Cardiac muscle cell (in vitro differentiated cells and primary cell): Measurements from ENCODE around the gene ALKBH3. TPM values are rescaled to one million over a fixed set of nuclear protein-coding genes. Genes with fewer than 3 reads are reported as not detected.

Source experiments
- DNase-seq, 2 donors: peaks; one replicate each; pipeline versions ENCODE4 v3.0.0 to v3.0.0-alpha.2; 2010 to 2017; ENCODE audit warnings: low read depth in 1 of 2, low spot score in 1 of 2
- H3K27ac ChIP-seq: fragments of 200-600 bp; sonication (generic); 2 replicates; pipeline ENCODE4 v1.5.1; 2016
- H3K27me3 ChIP-seq: fragments of 200-600 bp; sonication (generic); 2 replicates; pipeline ENCODE4 v1.6.0; 2016; ENCODE audit warnings: control low read depth
- H3K36me3 ChIP-seq: fragments of 200-600 bp; sonication (generic); 2 replicates; pipeline ENCODE4 v1.5.1; 2016; ENCODE audit warnings: control low read depth
- H3K4me1 ChIP-seq: fragments of 200-600 bp; sonication (generic); 2 replicates; pipeline ENCODE4 v1.8.1; 2017; ENCODE audit warnings: low read depth, mild to moderate bottlenecking, mixed run types
- H3K4me3 ChIP-seq: fragments of 200-600 bp; sonication (generic); 2 replicates; pipeline ENCODE4 v1.5.1; 2016; ENCODE audit warnings: mild to moderate bottlenecking
- H3K9me3 ChIP-seq: fragments of 200-600 bp; sonication (generic); 2 replicates; pipeline ENCODE4 v1.5.1; 2017; ENCODE audit warnings: low read depth, mild to moderate bottlenecking, control low read depth
- CTCF ChIP-seq: IDR thresholded peaks from 2 replicates; pipeline ENCODE4 v1.5.1; 2012; ENCODE audit warnings: low read depth, mild to moderate bottlenecking, low read length
- polyA plus RNA-seq: library from polyadenylated mRNA; unstranded; fragments of >200 nt; fragmentation: Nextera tagmentation; extraction: Ambion mirVana; gene quantifications from 2 replicates; pipeline ENCODE4 v1.2.1, GENCODE V29; 2016
- total RNA-seq: library from RNA; depleted of rRNA; stranded (reverse); fragments of >200 nt; gene quantifications from 2 replicates; pipeline ENCODE4 v1.2.3, GENCODE V29; 2016

The ALKBH3 gene
- total and polyA plus RNA-seq, 2 experiments from 2014 or later, result 25.0 to 26.4 TPM

DNA sequence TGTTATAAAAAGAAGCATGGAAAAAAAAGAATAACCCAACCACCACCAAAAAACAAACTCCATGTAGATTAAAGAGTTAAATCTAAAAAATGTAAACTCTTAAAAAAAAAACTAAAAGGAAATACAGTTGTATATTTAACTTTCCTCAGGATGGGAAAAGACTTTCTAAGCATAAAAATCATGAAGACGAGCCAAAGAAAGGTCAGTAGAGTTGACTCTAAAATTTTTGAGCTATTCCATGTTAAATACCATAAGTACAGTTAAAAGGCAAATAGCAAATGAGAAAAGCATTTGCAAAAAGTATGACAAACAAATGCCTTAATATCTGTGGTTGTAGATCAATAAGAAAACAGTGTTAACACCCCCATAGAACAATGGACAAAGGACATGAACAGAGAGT, 33.8 kb downstream of the ALKBH3 start:
- H3K27ac ChIP-seq, result no peak overlapping the region
- DNase-seq, result no peak
- no peaks in the 10 kb centered on the region for H3K4me1 ChIP-seq
- H3K9me3 ChIP-seq, result no peaks in the 10 kb centered on the region
- TF ChIP-seq CTCF, result no peak
- peaks cover 4% of the 10 kb centered on the region for H3K36me3 ChIP-seq
- H3K27me3 ChIP-seq, result no peaks in the 10 kb centered on the region
- no peak overlapping the region for H3K4me3 ChIP-seq

DNA sequence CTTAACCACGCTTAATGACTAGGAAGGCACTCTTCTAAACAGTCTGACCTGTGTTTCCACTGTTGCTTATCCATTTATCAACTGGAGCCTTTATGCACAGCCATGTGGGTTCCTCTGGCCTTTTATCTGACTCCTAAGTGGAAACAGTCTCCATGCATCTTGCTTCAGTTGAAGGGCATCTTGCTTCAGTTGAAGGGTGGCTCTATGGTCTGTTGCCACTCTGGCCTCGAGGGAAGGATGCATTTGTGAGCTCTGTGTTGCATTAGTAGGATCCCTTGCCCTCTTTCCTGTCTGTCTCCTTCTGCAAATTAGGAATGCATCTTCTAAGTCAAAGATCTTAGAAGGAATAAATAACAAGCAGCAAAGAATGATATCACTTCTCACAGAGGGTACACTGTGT, 36.0 kb downstream of the ALKBH3 start:
- peak in 1 of 2 donors; percentile 37 for DNase-seq
- Histone ChIP-seq H3K27ac (no peak overlapping the region), H3K27me3 (no peaks in the 10 kb centered on the region)

DNA sequence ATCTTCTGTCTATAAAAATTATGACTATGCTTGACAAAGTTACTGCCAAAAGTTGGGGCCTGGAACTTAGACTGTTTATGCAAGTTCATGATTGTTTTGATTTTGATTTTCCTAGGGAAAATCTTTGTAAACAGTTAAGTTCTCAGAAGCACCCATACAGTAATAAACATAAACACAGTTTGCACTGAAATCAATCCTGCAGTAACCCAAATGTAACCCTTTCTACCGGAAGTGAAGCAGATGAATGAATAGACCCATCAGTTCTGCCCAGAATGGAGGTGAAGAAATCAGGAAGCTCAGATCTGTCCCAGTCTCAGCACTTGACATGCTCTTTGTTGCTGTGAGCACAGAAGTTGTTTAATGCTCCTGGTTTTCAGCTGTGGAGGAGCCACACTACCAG, 37.2 kb downstream of the ALKBH3 start:
- Histone ChIP-seq H3K27me3 (no peaks in the 10 kb centered on the region), H3K4me3 (no peak overlapping the region), H3K27ac (no peak overlapping the region), H3K9me3 (no peaks in the 10 kb centered on the region), H3K36me3 (peaks cover 7% of the 10 kb centered on the region), H3K4me1 (no peaks in the 10 kb centered on the region)
- DNase-seq, result no peak
- no peak for TF ChIP-seq CTCF

More for the DNA sequence above, 36.0 kb downstream of the ALKBH3 start:
- Histone ChIP-seq H3K9me3 (no peaks in the 10 kb centered on the region), H3K4me1 (no peaks in the 10 kb centered on the region), H3K4me3 (no peak overlapping the region), H3K36me3 (peaks cover 7% of the 10 kb centered on the region)
- TF ChIP-seq CTCF, result no peak

DNA sequence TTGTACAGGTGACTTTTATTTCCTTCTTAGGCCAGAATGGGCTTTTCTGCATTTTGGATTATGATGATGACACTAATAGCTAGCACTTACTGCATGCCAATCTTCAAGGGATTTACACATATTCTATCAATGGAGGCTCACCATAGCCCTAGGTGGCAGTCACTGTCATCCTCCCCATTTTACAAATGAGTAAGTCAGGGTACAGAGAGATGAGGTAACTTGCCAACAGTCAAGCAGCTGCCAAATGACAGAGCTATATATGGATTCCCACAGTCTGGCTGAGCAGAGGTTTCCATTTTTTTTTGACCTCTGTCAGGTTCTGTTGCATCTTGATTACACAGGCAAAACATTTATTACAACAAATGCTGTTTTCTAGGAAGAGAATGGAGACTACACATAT, 38.0 kb downstream of the ALKBH3 start:
- Histone ChIP-seq H3K27me3 (no peaks in the 10 kb centered on the region), H3K36me3 (peaks cover 7% of the 10 kb centered on the region), H3K4me1 (peaks cover under 1% of the 10 kb centered on the region), H3K9me3 (no peaks in the 10 kb centered on the region), H3K27ac (no peak overlapping the region), H3K4me3 (no peak overlapping the region)
- DNase-seq, result no peak
- TF ChIP-seq CTCF, result no peak

DNA sequence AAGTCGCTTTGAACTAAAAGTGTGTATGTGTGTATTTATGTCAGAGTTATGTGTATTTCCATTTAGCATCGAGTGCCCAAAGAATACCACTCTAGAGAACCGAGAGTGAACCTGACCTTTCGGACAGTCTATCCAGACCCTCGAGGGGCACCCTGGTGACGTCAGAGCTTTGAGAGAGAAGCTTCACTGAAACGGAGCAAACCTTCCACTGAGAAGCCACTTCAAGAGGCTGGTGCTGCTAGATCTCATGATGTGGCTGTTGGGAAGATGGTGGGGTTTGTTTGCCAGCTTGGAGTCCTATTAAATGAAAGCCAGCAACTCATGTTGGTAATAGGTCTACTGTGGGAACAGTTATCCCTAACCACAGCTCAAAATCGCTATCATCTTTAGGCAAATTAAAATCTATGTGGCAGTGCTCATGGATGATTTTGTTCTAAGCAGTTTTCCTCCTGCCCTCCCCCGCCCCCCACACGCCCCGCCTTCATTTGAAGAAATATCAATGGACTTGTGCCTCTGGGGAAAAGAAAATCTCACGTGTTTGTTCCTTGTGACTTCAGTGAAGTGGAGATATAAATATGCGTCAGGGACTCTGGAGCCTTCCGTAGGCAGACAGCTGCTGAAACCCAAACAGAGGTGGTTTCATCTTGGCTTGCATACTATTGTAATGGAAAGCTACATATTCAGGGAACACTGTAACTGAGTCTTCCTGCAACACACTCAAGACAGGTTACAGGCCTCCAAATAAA, 39.4 kb downstream of the ALKBH3 start:
- no peaks in the 10 kb centered on the region for H3K27me3 ChIP-seq
- DNase-seq, result peak in 1 of 2 donors; percentile 77
- H3K4me3 ChIP-seq, result no peak overlapping the region
- peaks cover 5% of the 10 kb centered on the region for H3K4me1 ChIP-seq
- H3K27ac ChIP-seq, result no peak overlapping the region
- H3K9me3 ChIP-seq, result no peaks in the 10 kb centered on the region
- H3K36me3 ChIP-seq, result peaks cover 7% of the 10 kb centered on the region
- TF ChIP-seq CTCF, result no peak
